GM18502 (cell line): ENCODE data around the gene BACH2.
A peak's percentile ranks its signal among the peaks of the same experiment; 100 is the strongest.
"Not testable (repeated sequence)": the region's sequence is repeated elsewhere in the genome, so short reads cannot be mapped to it uniquely, and the experiment has no call there.

Experiments used
- ATAC-seq: cut with Tn5 transposase; IDR thresholded peaks from one replicate; pipeline ENCODE4 v1.9.1; 2021; ENCODE audit warnings: mild to moderate bottlenecking; ENCODE audit not compliant: unreplicated experiment, poor library complexity

The BACH2 gene

DNA sequence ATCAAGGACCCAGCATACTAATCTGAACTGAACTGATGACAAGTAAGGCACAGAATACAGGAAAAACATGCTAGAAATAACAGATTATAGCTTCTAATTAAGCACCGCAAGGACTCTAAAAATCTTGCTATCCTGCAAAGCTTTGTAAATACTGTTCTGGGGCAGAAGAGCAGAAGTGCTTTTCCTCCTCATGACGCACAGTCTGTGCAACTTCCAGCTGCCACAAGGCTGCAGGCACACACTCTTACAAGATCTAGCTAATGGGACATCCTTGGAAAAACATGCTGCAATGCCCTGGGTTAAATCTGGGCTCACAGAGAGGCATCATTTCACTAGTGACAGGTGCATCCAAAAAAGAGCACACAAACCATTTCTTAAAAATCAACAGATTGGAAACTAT, 213.8 kb downstream of the BACH2 start:
- no peak for ATAC-seq

- ATAC-seq, result peak; percentile 85
These were observed 215.7 kb downstream of the BACH2 start for GRCh38 chr6:90080876-90081481.

DNA sequence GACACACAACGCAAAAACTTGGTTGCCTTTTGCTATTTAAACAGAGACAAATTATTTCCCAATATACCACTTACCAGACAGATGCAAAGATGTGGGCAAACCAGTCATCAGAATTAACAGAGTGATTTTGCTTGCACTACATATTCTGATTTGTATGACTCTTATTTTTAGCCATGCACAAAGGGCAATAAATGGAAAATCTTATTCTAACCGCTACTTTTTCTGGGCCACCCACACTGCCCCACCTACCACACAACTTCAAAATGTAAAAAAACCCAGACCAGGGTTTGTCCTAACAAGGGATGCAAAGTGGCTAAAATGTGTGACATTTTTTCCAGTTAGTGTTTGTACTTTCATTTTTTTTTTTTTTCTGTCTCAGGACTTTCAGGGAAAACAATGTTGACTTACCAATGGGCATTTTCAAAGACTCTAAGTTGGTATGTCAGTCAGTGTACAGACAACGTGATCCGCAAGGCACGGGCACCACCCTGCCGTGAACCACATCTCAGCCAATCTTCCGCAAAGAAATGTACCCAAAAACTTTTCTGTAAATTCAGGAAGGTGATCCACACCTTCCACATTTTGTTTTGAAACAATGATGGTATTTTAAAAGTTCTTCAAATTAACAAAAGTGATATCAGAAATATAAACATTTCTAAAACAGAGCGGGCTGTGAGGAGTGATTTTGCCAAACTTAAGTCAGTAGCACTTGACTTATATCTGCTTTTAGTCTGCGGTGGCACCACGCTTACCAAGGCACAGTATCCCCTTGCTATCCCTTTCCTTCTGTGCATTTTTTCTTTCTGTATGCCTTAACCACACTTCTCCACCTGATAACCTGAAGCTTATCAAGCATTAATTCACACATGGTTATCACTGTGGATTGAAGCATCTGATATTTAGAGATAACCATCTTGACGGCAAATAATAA, 216.8 kb downstream of the BACH2 start:
- no peak for ATAC-seq

DNA sequence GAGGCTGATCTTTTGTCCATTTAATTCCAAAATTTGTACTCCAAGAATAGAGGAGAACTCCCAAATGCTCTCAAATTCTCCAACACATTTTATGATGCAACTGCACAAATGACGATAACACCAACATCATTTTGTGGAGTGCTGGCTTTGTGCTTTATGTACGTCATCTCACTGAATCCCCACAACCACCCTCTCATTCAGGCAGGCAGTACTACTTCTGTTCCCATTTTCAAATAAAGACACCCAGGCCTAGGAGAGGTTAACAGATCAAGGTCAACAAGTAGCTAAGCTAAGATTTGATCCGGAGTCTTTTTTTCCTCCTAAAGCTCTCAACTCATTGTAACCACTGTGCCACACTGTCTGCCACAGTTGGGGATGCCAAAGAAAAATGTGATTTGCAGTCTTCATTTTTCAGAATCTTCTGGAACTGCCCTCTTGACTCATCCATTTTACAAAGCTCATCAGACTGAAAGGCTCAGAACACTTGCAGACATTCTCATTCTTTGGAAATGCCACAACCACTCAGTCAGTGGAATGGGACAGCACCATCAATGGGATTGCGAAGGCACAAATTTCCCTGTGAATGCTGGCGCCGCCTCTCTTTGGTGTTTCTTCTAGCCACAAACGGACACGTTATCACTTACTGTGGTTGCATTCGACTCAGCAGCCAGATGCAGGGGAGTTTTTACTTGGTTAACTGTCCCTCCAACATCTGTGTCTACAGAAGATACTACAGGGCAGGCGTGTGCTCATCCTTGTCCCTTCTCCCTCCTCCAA, 217.9 kb downstream of the BACH2 start:
- ATAC-seq, result no peak

DNA sequence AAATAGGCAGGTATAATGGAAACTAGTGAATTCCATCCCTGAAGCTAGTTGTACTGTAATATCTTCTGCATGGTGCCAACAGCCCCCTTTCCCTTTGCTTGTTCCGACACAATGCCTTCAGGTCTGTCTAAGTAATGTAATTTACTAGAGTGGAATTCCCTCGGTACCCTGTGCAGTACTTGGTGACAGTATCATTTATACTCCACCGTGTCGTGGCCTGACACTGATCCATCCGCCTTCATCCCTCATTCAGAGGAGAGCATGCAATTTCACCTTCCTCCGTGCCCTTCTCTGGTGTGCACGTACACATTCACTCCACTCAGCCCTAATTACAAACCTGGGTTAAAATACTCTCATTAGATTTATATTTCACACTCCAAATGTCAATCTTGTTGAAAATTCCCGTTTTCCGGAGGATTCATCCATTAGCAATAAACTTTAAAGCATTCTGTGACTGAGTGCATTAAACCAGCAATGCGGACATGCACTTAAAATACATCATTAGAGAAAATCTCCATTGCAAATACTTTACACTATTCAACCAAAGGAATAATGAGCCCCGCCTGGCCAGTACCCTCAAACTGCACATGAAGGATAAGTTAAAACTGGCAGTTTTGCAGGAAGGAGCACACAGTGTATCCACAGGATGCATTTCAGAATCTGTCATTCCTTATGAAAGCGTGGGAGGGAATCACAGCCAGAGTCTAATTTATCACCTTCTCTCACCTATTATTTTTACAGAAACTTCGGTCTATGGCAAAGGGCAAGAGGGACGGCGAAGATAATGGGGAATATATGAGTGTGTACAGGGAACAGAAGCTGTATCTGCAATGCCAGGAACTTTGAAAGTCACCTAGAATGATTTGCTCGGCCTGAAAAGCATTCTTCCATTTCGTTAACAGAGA, 219.9 kb downstream of the BACH2 start:
- no peak for ATAC-seq

- ATAC-seq, result no peak
These were observed 222.3 kb downstream of the BACH2 start for GRCh38 chr6:90074161-90074850.

- ATAC-seq, result no peak
These were observed 223.6 kb downstream of the BACH2 start for GRCh38 chr6:90072935-90073464.

GRCh38 chr6:90072501-90072900, 224.1 kb downstream of the BACH2 start:
- ATAC-seq, result no peak

- no peak for ATAC-seq
These were observed 227.7 kb downstream of the BACH2 start for GRCh38 chr6:90068703-90069523.

DNA sequence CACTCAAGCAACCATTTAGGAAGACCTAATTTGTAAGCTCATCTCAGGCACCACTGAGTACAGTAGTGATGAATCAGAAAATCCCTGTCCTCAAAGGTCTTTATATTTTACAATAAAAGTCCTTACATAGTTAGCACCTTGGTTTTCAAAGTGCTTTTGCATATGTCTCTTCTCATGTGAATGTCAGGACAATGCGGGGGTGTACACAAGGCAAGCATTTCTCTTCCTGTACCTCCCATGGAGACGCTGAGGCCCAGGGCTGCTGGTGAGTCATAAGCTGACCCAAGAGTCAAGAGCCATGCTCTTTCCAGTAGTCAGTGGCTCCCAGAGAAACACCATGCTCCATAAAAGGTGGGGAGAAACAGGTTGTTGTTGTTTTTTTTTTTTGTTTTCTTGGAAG, 228.4 kb downstream of the BACH2 start:
- no peak for ATAC-seq

GRCh38 chr6:90066697-90067096, 229.9 kb downstream of the BACH2 start:
- ATAC-seq, result no peak

GRCh38 chr6:90065173-90065572, 231.5 kb downstream of the BACH2 start:
- ATAC-seq, result no peak

DNA sequence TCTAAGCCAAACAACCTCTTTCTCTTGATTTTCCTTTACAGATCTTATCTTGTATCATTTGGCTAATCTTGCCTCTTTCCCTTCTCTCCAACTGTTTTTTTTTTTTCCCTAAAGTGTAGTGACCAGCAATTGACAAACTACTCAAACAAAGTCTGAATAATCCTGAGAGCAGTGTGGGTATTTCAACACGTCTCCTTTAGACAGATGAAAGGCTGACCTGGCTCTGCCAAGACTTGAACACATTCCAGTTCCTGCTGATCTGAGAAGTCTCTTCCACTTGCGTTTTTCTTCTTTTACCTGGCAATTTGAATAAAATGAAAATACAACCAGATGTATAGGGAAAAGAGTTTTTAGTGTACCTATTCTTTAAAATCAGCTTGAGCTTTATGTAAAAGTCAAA, 234.0 kb downstream of the BACH2 start:
- ATAC-seq, result no peak

DNA sequence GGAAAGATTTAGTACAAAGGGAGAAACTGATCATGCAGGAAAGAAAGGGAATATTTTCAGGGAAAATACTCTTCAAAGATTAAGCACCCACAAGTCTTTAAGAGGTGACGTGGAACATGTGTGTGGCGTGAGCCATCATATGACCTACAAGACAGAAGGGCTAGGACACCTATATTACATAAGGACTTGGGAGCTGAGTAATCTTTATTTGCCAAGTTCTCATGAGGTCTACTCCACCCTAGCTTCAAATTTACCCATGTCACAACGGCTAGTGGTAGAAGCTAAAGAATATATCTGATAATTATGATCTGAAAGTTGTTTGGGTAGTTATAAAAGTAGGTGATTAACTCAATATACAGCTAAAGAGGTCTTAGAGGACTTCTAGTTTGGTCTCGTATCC, 234.6 kb downstream of the BACH2 start:
- no peak for ATAC-seq

GRCh38 chr6:90059178-90059577, 237.5 kb downstream of the BACH2 start:
- ATAC-seq, result not testable (repeated sequence)

DNA sequence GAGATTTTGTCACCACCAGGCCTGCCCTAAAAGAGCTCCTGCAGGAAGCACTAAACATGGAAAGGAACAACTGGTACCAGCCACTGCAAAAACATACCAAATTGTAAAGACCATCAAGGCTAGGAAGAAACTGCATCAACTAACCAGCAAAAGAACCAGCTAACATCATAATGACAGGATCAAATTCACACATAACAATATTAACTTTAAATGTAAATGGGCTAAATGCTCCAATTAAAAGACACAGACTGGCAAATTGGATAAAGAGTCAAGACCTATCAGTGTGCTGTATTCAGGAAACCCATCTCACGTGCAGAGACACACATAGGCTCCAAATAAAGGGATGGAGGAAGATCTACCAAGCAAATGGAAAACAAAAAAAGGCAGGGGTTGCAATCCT, 240.7 kb downstream of the BACH2 start:
- ATAC-seq, result not testable (repeated sequence)

- ATAC-seq, result not testable (repeated sequence)
These were observed 242.4 kb downstream of the BACH2 start for GRCh38 chr6:90054193-90054592.

- no peak for ATAC-seq
These were observed 243.0 kb downstream of the BACH2 start for GRCh38 chr6:90053614-90054013.
